GM12865 (cell line): ENCODE measurements around the gene PROM2.

Source experiments
- DNase-seq: peaks from one replicate; pipeline ENCODE4 v3.0.0; 2010; ENCODE audit warnings: low read depth
- H3K4me3 ChIP-seq: 2 replicates; pipeline ENCODE4 v1.5.1; 2011; ENCODE audit warnings: mild to moderate bottlenecking, low read depth, low read length, control low read depth
- TF ChIP-seq, protein P1 (sequence below): IDR thresholded peaks from 2 replicates; pipeline ENCODE4 v1.5.1; 2011; ENCODE audit warnings: low read length, control low read depth, low read depth, inconsistent platforms; ENCODE audit not compliant: insufficient read depth; ENCODE audit errors: missing control alignments

PROM2 gene

DNA sequence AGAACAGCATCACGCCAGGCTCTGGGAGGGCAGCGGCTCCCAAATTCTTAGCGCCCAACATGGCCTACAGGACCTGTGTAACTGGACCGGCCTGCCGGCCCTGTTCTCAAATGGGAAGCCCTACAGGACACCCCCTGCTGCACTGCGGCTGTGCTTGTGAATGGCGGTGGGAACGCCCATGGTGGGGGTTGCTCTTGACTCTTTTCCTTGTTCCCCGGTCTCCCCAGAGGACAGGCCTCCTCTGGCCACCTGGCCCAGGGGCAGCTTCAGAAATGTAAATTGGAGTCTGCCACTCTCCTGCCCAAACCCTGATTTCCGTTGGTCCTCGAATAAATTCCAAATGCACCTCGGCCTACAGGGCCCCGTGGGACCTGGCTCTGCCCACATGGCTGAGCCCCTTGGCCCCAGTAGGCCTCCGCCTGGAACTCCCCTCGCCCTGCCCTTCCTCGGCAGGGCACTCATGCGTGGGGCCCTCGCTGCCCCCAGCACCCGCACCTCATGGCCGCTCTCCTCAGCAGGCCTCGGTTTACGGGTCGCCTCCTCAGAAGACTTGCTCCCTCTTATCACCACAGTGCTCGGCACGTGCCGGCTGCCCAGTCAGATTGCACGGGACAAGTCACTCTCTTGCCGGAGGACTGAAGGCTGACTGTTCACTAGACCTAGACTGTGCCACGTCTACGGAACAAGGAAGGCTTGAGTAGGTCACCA, 52.3 kb downstream of the PROM2 start:
- TF ChIP-seq, protein P1, sequence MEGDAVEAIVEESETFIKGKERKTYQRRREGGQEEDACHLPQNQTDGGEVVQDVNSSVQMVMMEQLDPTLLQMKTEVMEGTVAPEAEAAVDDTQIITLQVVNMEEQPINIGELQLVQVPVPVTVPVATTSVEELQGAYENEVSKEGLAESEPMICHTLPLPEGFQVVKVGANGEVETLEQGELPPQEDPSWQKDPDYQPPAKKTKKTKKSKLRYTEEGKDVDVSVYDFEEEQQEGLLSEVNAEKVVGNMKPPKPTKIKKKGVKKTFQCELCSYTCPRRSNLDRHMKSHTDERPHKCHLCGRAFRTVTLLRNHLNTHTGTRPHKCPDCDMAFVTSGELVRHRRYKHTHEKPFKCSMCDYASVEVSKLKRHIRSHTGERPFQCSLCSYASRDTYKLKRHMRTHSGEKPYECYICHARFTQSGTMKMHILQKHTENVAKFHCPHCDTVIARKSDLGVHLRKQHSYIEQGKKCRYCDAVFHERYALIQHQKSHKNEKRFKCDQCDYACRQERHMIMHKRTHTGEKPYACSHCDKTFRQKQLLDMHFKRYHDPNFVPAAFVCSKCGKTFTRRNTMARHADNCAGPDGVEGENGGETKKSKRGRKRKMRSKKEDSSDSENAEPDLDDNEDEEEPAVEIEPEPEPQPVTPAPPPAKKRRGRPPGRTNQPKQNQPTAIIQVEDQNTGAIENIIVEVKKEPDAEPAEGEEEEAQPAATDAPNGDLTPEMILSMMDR: no peak
- no peak for DNase-seq
- H3K4me3 ChIP-seq: no peak overlapping the region

DNA sequence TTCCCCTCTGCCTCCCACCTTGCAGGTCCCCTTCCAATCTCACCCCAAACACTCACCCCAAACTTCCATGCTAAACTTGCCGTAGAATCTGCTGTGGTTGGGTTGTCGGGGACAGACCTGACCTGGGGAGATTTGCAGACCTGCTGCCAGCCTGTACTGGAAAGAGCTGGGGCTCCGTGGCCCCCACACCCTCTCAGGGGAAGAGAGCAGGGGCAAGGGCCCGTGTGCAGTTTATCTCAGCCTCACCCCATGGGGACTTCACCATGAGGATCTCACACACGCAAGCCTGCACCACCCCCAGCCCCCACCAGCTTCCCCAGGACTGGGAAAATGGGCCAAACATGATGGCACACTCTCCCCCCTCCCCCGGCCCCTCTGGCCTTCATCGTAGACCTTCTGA, 53.6 kb downstream of the PROM2 start:
- DNase-seq: no peak
- TF ChIP-seq, protein P1: no peak
- H3K4me3 ChIP-seq: no peak overlapping the region

DNA sequence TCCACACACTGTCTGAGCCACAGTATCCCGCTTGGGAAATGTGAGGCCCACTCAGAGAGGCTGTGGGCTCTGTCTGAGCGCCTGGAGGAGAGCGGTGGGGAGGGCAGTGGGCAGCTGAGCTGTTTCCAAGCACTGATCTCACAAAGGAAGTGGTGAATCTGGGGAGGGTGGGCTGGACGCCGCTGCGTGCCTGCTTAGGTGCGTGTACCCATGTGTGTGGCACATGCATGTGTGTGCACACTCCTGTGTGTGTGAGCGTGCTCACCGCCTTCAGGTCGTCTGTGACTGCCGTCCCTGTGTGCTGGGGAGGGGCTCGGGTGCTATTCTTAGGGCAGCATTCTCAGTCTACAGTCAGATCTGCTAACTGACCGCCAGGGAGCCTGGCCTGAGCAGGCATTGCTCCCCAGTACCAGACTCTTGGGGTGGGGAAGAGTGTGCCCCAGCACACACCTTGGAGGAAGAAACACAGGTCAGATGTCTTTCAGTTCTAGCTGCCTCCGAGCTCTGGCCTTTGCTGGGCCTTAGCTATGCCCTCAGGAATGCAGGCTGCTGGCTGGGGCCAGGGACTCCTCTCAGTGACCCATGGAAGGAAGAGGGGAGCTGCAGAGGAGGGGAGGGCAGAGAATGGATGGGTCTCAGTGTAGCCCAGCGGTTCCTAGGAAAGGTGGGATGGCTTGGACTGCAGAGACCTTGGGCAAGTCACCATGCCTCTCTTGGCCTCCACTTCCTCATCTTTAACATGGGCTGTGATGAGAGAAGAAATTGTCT, 54.3 kb downstream of the PROM2 start:
- no peak overlapping the region for H3K4me3 ChIP-seq
- TF ChIP-seq, protein P1: no peak
- DNase-seq: no peak

DNA sequence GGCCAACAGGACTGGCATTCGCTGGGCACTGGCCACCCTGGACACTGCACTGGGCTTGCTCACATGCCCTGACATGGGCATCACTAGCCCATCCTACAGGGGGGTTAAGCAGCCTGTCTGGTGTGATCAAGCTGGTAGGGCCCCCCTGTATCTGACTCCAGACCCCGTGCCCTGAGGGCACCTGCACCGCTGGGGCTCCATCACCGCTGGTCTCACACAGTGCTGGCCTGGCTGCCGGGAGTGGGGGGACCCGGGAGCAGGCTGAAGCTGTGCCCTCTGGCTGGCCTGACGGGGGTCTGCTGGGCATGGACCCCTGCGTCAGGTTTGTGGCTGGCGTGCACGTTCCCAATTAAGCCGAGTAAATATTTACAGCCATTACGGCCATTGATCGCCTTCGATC, 55.2 kb downstream of the PROM2 start:
- TF ChIP-seq, protein P1: no peak
- H3K4me3 ChIP-seq: no peak overlapping the region
- no peak for DNase-seq

DNA sequence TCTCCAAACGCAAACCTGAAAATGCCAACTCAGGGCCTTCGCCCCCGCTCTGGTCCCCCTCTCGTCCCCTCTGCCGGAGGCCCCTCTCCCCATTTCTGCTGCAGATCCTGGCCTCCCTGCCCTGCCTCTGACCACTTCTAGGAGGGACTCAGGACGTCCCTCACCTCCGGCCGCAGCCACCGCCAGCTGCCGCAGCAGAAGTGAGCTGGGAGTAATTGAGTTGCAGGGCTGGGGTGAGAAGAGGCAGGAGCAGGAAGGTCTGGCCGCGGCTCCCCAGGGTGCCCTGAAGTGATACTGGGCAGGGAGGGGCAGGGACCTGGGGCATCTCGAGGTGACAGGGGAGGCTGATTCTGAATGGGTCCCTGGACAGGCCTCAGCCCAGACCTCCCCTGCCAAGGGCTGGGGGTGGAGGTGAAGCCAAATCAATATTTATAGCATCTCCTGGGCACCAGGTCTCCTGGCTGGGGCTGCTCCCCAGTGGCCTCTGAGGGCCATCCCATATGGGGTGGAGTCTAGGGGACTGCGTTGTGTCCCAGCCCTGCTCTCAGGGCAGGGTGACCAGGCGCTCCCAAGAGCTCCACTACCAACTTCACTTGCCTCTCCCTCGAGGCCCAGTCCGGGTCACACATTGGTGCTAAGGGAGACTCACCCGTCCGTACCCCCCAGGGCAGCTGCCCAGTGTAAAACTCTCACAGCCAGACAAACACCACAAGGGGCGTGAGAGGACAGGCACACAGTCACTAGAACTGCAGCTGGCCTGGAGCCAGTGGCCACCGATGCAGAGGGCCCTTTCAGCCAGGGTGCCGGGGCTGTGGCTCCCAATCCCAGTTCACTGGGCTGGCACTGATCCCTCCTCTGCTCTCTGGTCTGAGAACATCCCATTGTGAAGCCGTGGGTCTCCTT, 55.9 kb downstream of the PROM2 start:
- TF ChIP-seq, protein P1: no peak
- H3K4me3 ChIP-seq: no peak overlapping the region
- DNase-seq: no peak

DNA sequence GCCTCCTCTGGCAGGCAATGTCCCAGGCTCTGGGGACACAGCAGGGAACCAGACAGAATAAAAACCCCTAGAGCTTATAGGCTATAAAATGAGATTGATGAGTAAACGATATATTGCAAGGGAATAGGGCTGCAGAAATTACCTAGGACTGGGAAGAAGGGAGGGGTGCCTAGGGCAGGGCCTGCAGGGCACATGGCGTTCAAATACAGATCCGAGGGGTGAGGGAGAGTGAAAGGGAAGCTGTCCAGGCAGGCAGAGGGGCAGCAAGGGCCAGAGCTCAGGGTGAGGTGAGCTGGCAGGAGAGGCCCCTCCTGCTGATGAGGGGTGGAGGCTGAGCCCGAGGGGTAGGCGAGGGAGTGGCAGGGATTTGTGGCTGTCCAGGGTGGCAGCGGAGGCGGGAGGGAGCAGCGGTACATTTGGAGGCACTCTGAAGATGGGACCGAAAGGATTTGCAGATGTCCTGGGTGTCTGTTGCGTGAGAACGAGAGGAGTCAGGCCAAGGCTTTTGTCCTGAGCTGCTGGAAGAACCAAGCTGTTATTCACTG, 56.6 kb downstream of the PROM2 start:
- H3K4me3 ChIP-seq: no peak overlapping the region
- TF ChIP-seq, protein P1: no peak
- DNase-seq: no peak
